GM19240 (cell line): Measurements from ENCODE around the gene CCDC138.

Source experiments
- DNase-seq: peaks from one replicate; pipeline ENCODE4 v3.0.0; 2011; ENCODE audit warnings: low spot score; ENCODE audit not compliant: insufficient read length

CCDC138 gene

DNA sequence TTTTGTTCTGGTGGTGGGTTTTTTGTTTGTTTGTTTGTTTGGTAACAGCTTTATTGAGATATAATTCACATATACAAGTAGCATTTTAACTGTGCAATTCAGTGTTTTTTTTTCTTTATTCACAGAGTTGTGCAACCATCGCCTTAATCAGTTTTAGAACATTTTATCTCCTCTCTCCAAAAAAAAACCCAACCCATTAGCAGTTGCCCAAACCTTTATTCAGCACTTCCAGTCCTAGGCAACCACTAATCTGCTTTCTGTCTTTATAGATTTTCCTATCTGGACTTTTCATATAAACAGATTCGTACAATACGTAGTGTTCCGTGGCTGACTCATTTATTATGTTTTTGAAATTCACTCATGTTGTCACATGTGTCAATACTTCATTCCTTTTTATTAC, 38.7 kb downstream of the CCDC138 start:
- DNase-seq: no peak

GRCh38 chr2:108825736-108826135, 39.2 kb downstream of the CCDC138 start:
- DNase-seq: no peak

DNA sequence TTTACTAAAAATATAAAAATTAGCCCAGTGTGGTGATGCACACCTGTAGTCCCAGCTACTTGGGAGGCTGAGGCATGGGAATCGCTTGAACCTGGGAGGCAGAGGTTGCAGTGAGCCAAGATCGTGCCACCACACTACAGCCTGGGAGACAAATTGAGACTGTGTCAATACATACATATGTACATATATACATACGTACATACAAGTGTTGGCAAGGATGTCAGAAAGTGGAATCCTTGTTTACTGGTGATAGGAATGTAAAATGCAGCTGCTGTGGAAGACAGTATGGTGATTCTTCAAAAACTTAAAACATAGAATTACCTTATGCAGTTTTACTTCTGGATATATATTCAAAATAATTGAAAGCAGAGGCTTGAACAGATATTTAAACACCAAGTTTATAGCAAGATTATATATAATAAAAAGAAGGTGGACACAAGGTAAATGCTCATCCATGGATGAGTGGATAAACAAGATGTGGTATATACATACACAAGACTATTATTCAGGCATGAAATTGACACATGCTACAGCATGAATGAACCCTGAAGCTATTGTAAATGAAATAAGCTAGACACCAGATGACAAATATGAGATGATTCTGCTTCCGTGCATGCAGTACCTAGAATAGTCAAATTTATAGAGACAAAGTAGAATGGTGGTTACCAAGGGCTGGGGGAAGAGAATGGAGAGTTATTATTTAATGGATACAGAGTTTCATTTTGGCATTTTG, 43.2 kb downstream of the CCDC138 start:
- DNase-seq: no peak

DNA sequence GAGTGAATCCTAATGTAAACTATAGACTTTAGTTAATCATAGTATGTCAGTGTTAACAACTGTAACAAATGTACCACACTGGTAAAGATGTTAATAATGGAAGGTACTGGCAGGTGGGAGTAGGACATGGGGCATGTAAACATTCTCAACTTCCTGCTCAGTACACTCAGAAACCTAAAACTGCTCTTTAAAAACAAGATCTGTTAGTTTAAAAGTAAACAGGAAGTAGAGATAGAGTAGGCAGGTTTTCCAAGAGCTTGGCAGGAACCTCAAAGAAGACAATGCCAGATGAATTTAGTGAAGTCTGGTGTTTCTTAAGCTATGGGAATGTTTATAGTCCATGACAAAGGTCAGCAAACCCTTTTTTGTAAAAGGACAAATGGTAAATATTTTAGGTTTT, 46.6 kb downstream of the CCDC138 start:
- no peak for DNase-seq

DNA sequence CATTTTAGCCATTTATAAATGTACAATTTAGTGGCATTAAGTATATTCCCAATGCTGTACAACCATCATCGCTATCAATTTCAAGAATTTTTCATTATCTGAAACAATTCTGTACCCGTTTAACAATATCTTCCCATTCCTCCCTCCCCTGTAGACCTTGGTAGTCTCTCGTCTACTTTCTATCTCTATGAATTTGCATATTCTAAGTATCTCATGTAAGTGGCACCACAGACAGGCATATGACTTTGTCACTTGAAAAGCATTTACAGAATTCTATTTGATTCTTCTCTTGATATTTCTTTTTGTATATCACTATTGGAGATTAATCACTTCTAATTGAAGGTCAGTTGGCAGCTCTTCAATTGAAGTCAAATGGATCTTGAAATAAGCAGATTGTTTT, 48.0 kb downstream of the CCDC138 start:
- DNase-seq: no peak

- DNase-seq: no peak
These were observed 48.5 kb downstream of the CCDC138 start for GRCh38 chr2:108835040-108835439.

GRCh38 chr2:108837198-108837597, 50.6 kb downstream of the CCDC138 start:
- DNase-seq: no peak

DNA sequence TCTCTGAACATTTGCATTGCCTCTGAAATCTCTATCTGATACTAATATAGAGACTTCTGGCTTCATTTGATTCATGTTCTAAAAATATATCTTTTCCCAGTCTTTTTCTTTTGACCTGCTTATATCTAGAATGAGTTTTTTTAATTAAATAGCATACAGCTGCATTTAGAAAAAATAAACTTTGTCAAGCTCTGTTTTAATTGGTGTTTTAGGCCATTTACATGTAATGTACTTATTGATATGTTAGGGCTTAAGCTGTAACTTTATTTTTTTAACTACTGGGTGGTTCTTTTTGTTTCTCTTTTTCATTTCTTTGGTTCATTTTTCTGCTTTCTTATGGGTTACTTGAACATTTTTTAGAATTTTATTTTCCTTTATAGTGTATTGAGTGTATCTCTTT, 54.9 kb downstream of the CCDC138 start:
- no peak for DNase-seq

DNA sequence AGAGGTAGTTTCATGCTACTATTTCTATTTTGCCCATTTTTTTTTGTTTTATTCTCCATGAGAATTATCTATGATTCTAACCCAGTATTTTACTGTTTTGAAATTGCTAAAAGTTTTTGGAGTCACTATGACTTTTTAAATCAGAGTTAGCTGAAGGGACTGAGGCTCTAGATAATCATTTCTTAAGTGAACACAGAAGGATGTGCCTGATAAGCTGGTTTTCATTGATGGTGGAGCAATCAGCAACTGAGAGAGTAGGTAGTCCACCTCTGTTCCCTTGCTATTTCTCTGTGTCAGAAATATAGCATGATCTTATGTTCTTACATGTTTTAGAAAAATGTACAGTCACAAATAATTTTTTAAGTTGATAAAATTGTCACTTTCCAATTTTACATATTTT, 59.4 kb downstream of the CCDC138 start:
- DNase-seq: no peak

DNA sequence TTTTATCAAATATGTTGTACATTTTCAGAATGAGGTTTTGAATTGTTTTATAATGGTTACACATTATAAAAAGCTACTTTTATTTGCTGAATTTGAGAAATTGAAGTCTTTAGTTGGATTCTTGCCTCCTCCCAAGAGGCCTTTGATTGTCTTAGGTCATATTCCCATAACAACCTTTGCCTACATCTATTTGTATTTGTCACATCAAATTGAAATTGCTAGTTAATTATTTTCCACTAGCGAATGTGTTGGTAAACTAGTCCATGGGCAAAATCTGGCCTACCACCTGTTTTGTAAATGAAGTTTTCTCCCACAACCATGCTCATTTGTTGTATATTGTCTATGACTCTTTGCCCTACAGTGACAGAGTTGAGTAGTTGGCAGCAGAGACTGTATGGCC, 60.4 kb downstream of the CCDC138 start:
- no peak for DNase-seq

DNA sequence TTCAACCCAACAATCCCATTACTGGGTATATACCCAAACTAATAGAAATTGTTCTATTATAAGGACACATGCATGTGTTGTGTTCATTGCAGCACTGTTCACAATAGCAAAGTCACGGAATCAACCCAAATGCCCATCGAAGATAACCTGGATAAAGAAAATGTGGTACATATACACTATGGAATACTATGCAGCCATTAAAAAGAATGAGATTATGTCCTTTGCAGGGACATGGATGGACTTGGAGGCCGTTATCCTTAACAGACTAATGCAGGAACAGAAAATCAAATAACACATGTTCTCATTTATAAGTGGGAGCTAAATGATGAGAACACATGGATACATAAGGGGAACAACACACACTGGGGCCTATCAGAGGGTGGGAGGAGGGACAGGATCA, 65.8 kb downstream of the CCDC138 start:
- DNase-seq: no peak

GRCh38 chr2:108853421-108853820, 66.8 kb downstream of the CCDC138 start:
- DNase-seq: no peak

- DNase-seq: no peak
These were observed 67.9 kb downstream of the CCDC138 start for GRCh38 chr2:108854484-108854883.

- no peak for DNase-seq
These were observed 68.6 kb downstream of the CCDC138 start for GRCh38 chr2:108855194-108855593.

DNA sequence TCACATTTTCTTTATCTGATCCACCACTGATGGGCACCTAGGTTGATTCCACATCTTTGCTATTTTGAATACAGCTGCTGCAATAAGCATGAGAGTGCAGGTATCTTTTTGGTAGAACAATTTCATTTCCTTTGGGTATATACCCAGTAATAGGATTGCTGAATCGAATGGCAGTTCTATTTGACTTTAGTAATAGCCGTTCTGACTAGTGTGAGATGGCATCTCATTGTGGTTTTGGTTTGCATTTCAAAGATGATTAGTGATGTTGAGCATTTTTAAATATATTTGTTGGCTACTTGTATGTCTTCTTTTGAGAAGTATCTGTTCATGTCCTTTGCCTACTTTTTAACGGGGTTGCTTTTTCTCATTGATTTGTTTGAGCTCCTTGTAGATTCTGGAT, 72.3 kb downstream of the CCDC138 start:
- DNase-seq: no peak

DNA sequence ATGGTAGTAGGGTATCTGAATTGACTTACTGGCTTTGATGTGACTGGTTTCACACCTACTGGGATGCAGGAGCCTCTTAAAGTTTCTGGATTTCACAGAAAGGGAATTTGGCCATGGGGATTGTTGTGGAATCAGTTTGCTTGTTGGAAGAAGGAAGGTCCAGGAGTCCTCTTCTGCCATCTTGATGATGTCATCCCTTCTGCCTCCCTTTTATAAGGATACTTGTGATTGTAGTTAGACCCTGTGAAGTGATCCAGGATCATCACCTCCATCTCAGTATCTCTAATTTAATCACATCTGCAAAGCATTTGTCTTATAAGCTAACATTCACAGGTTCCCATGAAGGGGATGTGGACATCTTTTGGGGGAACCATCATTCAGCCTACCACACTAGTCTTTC, 79.5 kb downstream of the CCDC138 start:
- no peak for DNase-seq

DNA sequence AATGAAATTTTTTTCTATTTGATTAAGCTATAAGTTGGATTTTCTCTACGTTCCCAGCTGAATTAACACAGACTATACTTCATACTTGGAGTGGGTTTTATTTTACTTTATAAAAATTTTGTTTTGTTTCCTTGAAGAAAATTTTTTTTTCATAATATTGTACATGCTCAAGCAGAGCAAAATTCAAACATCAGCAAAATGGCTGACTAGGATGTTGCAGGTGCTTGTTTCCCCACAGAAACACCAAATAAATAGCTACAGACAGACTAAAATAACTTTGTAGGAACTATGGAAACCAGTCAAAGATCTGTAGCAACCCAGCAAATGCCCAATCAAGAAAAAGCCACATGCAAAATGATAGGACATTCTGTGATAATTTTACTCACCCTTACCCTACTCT, 82.3 kb downstream of the CCDC138 start:
- no peak for DNase-seq

DNA sequence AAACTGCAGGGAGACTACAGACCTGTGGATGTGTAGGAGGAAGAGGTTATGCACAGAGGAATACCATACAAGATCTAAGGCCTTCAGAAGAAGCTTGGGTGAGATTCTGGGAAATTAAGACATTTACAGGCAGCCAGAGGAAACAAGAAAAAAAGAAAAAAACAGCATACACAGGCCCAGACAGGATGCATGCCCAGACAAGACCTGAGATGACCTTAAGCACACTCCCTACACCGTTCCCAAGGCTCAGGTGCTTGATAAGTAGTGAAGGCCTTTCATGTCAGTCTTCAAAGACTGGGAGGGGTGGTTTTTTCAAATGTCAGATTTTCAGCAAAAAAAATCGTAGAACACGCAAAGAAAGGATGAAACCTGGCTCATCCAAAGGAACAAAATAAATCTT, 83.0 kb downstream of the CCDC138 start:
- no peak for DNase-seq

DNA sequence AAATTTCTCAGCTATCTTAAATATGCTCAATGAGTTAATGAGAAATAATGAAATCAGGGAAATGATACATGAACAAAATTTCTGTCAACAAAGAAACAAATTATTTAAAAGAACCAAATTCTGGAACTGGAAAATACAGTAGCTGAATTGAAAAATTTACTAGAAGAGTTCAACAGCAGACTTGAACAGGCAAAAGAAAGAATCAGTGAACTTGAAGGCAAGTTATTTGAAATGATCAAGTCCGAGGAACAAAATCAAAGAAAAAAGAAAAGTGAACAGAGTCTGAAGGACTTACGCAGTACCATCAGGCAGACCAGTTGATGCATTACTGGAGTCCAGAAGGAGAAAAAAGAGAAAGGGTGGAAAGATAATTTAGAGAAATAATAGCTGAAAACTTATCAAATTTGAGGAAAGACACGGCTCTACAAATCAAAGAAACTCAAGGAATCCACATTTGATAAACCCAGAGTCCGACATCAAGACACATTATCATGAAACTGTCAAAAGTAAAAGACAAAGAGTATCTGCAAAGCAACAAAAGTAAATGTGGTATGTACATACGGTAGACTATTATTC, 83.6 kb downstream of the CCDC138 start:
- no peak for DNase-seq

- DNase-seq: no peak
These were observed 90.9 kb downstream of the CCDC138 start for GRCh38 chr2:108877506-108877905.

- DNase-seq: no peak
These were observed 91.7 kb downstream of the CCDC138 start for GRCh38 chr2:108878276-108878675.

DNA sequence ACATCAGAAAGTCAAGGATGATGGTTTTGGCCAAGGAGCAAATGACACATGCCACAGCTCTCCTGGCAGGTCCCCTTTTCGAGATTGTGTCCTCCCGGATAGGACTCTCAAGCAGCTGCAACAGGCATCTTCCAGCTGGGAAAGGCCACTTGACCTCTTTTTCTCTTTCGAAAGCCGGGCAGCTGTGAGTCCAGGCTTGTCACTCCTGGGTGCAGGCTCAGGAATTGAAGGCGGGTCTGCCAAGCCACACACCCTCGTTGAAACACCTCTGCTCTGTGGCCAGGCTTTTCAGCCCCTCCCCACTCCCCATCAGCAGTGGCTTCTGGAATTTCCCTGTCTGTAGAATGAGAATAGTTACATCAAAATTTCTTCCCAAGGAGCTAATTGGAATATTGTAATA, 98.0 kb downstream of the CCDC138 start:
- DNase-seq: no peak

GRCh38 chr2:108889907-108890306, 103.3 kb downstream of the CCDC138 start:
- DNase-seq: no peak
